ENCODE measurements around the gene VPS39. TPM values are rescaled to one million over a fixed set of nuclear protein-coding genes. Genes with fewer than 3 reads are reported as not detected.

The VPS39 gene
- total and polyA plus RNA-seq, 2 of the 8 experiments (the other 6 are each of a cell fraction or from before 2014, with no cell fraction given): 34.4 to 36.6 TPM

DNA sequence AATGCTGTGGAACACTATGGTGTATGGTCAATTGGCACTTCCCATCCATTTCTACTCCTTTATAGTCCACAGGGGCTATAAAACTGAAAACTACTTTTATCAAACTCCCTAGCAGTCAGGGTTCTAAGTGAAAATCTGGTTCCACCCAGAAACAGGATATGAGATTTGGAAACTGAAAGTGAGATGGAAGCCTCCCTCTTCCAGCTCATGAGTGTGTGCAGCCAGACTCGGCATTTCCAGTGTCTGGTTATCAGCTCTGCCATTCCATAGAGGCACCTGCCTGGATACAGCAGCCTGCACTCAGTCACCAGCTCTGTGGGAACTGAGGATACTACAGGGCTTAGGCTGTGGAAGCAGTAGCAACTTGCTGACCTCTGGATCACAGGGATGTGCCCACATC, 37.0 kb downstream of the VPS39 start:
- H2AFZ ChIP-seq (ENCODE audit: low read length): no peak overlapping the region
- no peak overlapping the region for H3K18ac ChIP-seq (ENCODE audit: extremely low read depth, low read length)
- H2BK12ac ChIP-seq (ENCODE audit: low read depth, low read length): no peak overlapping the region
- H3K4me3 ChIP-seq (ENCODE audit: extremely low read depth in 1 of 4, insufficient read depth in 2 of 4, low read depth in 3 of 4, low read length in 4 of 4): no peak overlapping the region
- H3K56ac ChIP-seq (replicated peaks; ENCODE audit: insufficient read length, low read depth, low read length): no peak overlapping the region
- H3K27ac ChIP-seq (ENCODE audit: low read depth, low read length): no peak overlapping the region
- no peaks in the 10 kb centered on the region for H3K27me3 ChIP-seq (replicated peaks in 1 of 4; ENCODE audit: control insufficient read depth in 3 of 4, extremely low read depth in 1 of 4, insufficient read depth in 3 of 4, low read length in 3 of 4)
- no peak overlapping the region for H3K4ac ChIP-seq (replicated peaks; ENCODE audit: insufficient read length, low read depth, low read length)
- H3K4me2 ChIP-seq (ENCODE audit: insufficient read depth in 1 of 2, low read depth in 2 of 2, low read length in 2 of 2): no peak overlapping the region
- H3K79me2 ChIP-seq (ENCODE audit: control insufficient read depth in 1 of 2, insufficient read depth in 2 of 2, low read length in 2 of 2): no peaks in the 10 kb centered on the region
- ChIA-PET POLR2A (ENCODE audit: partially characterized antibody) (no interaction called here), CTCF (ENCODE audit: partially characterized antibody) (no interaction called here)
- peaks cover 0 to 2% of the 10 kb centered on the region in 2 experiments for H4K20me1 ChIP-seq (replicated peaks in 1 of 2; ENCODE audit: control insufficient read depth in 1 of 2, insufficient read depth in 2 of 2, low read length in 2 of 2)
- FAIRE-seq (no peak), DNase-seq (ENCODE audit: low read depth in 1 of 2, low spot score in 2 of 2) (no peak)
- H4K5ac ChIP-seq (ENCODE audit: insufficient read length, low read depth, low read length): no peak overlapping the region
- H3K4me1 ChIP-seq (replicated peaks in 1 of 4; ENCODE audit: control insufficient read depth in 3 of 4, insufficient read depth in 4 of 4, low read length in 3 of 4): no peaks in the 10 kb centered on the region
- no peak overlapping the region for H3K23ac ChIP-seq (ENCODE audit: insufficient read length)
- H3K79me1 ChIP-seq (ENCODE audit: low read depth, low read length): no peaks in the 10 kb centered on the region; the same call in 1 of the 2 replicates
- WGBS, 2 experiments (ENCODE audit: extremely low coverage in 1 of 2, insufficient coverage in 1 of 2, insufficient read length in 1 of 2, insufficient replicate concordance in 2 of 2, low coverage in 1 of 2, low lambda C conversion rate in 2 of 2, missing lambda C conversion rate in 1 of 2): 94% methylated on average over 1 of the region's 1 CpG; no CpG with 5 or more reads in 1 of the 2 experiments
- peaks cover 2 to 66% (median 19%) of the 10 kb centered on the region in 4 experiments; a peak in 6 of 8 replicates for H3K36me3 ChIP-seq (ENCODE audit: control insufficient read depth in 2 of 4, insufficient read depth in 4 of 4, low read length in 3 of 4)
- no peaks in the 10 kb centered on the region for H3K9me3 ChIP-seq (ENCODE audit: insufficient read depth in 2 of 2, low read depth in 1 of 2, low read length in 1 of 2)
- no peak overlapping the region for H2BK5ac ChIP-seq (ENCODE audit: low read depth, low read length)
- H4K91ac ChIP-seq (replicated peaks; ENCODE audit: insufficient read length, low read length): no peak overlapping the region
- H2BK15ac ChIP-seq (ENCODE audit: low read length): no peak overlapping the region
- no peak overlapping the region for H4K8ac ChIP-seq (ENCODE audit: extremely low read depth, insufficient read depth, low read length)
- TF ChIP-seq POU5F1 (IDR thresholded peaks at IDR 0.05; ENCODE audit: low read depth, low read length) (no peak), TBP (IDR thresholded peaks at IDR 0.05; ENCODE audit: low read depth, low read length) (no peak), SP2 (IDR thresholded peaks at IDR 0.05; ENCODE audit: low read length) (no peak), CREB1 (IDR thresholded peaks at IDR 0.05) (no peak), SP4 (IDR thresholded peaks at IDR 0.05; ENCODE audit: low read length) (no peak), BCL11A (IDR thresholded peaks at IDR 0.05; ENCODE audit: low read depth in 2 of 2, low read length in 2 of 2) (no peak), KDM1A (IDR thresholded peaks at IDR 0.05; ENCODE audit: borderline replicate concordance, low read length) (no peak)
- no peak overlapping the region for H3K14ac ChIP-seq (ENCODE audit: insufficient read length)
- no peak overlapping the region for H2AK5ac ChIP-seq (ENCODE audit: low read depth, low read length)
- H3K9ac ChIP-seq (replicated peaks in 1 of 4; ENCODE audit: extremely low read depth in 1 of 4, low read depth in 3 of 4, low read length in 3 of 4): no peak overlapping the region
- H2BK120ac ChIP-seq (replicated peaks; ENCODE audit: low read depth, low read length): no peak overlapping the region
- no peak overlapping the region for H2BK20ac ChIP-seq (ENCODE audit: low read length)
- no peaks in the 10 kb centered on the region for H3K23me2 ChIP-seq (ENCODE audit: low read depth, low read length)
